T follicular helper cell (primary cell): ENCODE results near the gene VAX1.
"Not testable (repeated sequence)": the region's sequence is repeated elsewhere in the genome, so short reads cannot be mapped to it uniquely, and the experiment has no call there.

ENCODE experiments used
- DNase-seq: peaks from one replicate; pipeline ENCODE4 v3.0.0-alpha.2; 2020; ENCODE audit warnings: low read depth

The VAX1 gene

GRCh38 chr10:117135480-117136140, 2.5 kb downstream of the VAX1 start:
- no peak for DNase-seq

DNA sequence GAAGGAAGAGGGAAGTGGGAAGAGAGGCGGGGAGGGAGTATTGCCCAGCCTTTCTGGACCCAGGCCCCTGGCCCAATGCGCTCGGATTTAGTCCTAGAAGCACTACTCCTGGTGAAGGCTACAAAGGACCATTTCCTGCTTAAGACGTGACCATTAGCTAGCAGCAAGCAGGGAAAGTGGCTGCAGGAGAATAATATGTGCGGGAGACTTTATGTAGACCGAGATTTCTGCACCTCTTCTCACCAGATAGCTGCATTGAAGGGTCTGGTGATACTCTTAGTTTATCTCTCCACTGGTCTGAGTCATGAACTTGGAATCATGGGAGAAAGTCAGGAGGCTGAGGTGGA, 3.1 kb downstream of the VAX1 start:
- DNase-seq: no peak

- no peak for DNase-seq
These were observed 3.6 kb downstream of the VAX1 start for GRCh38 chr10:117134306-117135025.

GRCh38 chr10:117134056-117134305, 4.1 kb downstream of the VAX1 start:
- no peak for DNase-seq

- no peak for DNase-seq
These were observed 4.6 kb downstream of the VAX1 start for GRCh38 chr10:117133273-117134055.

GRCh38 chr10:117132751-117133231, 5.3 kb downstream of the VAX1 start:
- DNase-seq: no peak

GRCh38 chr10:117131376-117132327, 6.4 kb downstream of the VAX1 start:
- no peak for DNase-seq

DNA sequence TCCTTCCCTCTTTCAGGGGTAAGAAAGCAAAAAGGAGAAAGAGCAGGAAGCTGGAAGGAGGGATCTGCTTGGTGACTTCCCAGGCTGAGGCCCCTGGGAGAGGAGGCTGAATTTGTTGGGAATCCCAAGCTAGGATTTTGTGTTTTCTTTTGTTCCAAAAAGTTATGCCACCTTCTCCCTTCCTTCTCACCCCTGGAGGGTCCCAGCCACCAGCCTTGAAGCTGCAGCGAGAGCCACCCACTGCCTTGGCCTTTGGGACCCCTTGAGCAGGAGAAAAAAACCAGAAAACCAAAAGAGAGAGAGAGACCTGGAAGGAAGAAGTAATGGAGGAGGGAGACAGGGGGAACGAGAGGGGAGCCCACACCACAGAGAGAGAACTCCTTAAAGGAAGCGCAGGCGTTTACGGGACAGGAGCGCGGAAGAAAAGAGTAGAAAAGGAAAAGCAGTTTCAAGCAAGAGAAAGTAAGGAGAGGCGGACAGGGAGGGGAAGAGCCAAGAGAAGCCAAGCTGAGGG, 7.2 kb downstream of the VAX1 start:
- no peak for DNase-seq

DNA sequence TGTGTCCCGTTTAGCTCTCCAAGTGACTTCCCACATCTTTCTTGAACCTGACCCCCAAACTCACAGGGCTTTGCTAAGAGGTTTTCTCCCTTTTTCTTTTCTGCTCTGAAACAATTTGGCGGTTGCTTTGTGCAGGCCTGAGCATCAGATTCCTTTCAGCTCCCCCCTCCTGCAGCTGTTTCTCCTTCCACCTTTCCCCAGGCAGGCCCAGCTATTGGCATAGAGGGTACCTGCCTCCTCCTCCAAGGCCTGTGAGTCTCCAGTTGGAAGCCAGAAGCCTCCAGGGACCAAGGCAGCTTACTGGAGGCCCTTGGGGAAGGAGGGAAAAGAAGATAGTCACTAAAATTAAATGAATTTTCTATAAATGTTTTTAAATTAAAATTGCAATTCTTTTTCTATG, 7.7 kb downstream of the VAX1 start:
- DNase-seq: no peak

GRCh38 chr10:117126645-117127044, 11.4 kb downstream of the VAX1 start:
- DNase-seq: not testable (repeated sequence)

GRCh38 chr10:117126034-117126433, 12.0 kb downstream of the VAX1 start:
- no peak for DNase-seq

DNA sequence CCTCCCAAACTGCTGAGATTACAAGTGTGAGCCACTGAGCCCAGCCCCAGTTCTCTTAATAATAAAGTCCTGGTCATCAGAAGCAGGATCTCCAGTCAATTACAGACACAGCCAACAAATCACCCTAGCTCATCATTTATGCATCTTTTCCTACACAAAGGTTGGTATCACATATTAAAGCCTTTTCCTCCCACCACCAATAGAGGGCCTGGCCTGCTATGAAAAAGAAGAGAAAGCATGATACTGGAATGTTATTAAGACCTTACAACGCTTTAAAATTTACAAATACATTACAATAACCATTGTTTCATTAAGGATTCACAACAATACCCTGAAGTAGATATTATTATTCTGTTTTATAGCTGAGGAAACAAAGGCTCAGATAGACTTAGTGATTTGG, 25.9 kb downstream of the VAX1 start:
- DNase-seq: no peak

- no peak for DNase-seq
These were observed 30.8 kb downstream of the VAX1 start for GRCh38 chr10:117107238-117107637.

DNA sequence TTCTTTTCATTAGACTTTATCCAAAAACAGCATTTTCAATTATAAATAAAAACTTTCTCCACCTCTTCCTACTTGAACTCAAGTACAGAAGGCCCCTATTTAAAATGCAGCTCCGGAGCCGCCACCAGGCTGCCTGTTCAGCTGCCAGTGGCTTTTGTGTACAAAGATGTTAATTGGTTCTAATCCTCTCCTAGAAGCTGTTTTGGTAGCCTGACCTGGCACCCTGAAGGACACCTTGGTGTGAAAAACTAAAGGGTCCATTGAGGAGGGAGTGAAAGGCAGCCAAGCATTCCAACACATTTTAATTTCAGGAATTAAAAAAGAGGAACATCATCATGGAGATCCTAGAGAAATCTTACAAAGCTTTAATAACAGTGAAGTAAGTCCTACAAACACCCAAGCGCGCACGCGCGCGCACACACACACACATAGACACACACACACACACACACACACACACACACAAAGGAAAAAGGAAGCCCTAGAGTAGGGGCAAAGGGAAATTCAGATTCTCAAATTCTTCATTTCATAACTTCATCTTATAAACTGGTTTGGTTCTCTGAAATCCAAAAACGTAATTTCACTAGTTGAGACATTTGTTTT, 41.4 kb downstream of the VAX1 start:
- no peak for DNase-seq

- no peak for DNase-seq
These were observed 43.2 kb downstream of the VAX1 start for GRCh38 chr10:117094856-117095255.

DNA sequence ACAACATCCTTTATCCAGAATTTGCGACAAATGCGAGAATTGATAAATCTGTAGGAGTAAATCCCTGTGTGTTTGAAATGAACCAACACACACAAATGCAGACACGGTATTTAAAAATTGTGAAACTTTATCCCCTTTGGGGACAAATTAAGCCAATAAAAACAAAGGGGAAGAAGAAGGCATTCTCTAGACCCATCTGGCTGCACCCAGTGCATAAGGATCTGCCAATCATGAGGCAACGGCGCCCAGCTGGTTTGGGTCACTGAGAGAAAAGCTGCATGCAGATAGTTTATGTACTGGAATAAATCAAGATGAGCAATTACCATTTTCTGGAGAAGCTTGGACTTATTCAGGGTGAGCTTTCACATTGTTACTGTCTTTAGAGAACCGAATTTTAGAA, 45.7 kb downstream of the VAX1 start:
- no peak for DNase-seq

DNA sequence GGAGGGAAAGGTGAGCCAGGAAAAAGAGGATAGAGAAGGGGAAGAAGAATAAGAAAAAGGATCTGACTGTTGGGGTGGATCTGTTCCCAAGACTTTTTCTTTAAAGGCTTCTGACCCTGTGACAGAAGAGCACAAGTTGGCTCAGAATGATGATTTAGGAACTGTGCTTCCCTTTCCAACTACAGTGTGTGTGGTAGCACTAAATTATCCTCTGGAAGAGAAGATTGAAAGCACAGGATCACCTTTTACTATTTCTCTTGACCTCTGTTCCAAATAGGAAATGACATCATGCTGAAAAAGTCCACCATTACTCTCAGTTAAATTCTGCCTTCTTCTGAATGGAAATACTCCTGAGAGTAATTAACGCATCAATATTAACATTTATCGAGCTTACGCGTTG, 47.2 kb downstream of the VAX1 start:
- no peak for DNase-seq

GRCh38 chr10:117087521-117087920, 50.5 kb downstream of the VAX1 start:
- DNase-seq: no peak

DNA sequence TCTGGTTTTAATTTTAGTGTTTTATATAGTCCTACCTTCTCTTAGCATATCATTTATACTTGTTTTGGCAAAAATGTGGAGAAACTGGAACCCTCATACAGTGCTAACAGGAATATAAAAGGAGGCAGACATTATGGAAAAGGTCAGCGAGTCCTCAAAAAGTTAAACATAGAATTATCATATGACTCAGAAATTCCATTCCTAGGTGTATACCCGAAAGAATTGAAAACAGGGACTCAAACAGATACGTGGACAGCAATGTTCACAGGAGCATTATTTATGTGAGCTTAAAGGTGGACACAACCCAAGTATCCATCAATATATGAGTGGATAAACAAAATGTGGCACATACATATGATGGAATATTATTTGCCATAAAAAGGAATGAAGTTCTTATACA, 51.5 kb downstream of the VAX1 start:
- no peak for DNase-seq

GRCh38 chr10:117084421-117085246, 53.4 kb downstream of the VAX1 start:
- DNase-seq: not testable (repeated sequence)
